ENCODE results near the gene POLR2E. TPM values are rescaled to one million over a fixed set of nuclear protein-coding genes. Genes with fewer than 3 reads are reported as not detected.

POLR2E gene
- total and polyA plus RNA-seq, 10 of the 15 experiments (the other 5 are each of a cell fraction or from before 2014, with no cell fraction given) = 4.0 to 487 (median 200) TPM

GRCh38 chr19:1049106-1049505 lies 46.1 kb downstream of the POLR2E start:
- no peaks in the 10 kb centered on the region for H4K20me1 ChIP-seq (ENCODE audit: control insufficient read depth, insufficient read depth)
- 79% methylated on average over 15 of the region's 17 CpGs for WGBS (ENCODE audit: insufficient coverage, insufficient replicate concordance, low lambda C conversion rate, missing lambda C conversion rate)
- H3K4me1 ChIP-seq (ENCODE audit: control insufficient read depth, insufficient read depth, low read length) = no peaks in the 10 kb centered on the region
- TF ChIP-seq FOS (IDR thresholded peaks at IDR 0.05; ENCODE audit: borderline replicate concordance, extremely low read depth, insufficient read length) = no peak
- no peak for TF ChIP-seq KAT2A (conservative IDR thresholded peaks at IDR 0.05; ENCODE audit: control insufficient read depth, low read depth, low read length)
- no peak for TF ChIP-seq BCL3 (IDR thresholded peaks at IDR 0.05; ENCODE audit: borderline replicate concordance, insufficient read depth, low read depth, low read length, poor library complexity, severe bottlenecking)
- TF ChIP-seq PRDM15 (CRISPR knock-in tag; IDR thresholded peaks at IDR 0.05) = no peak
- TF ChIP-seq SKIL (IDR thresholded peaks at IDR 0.05; ENCODE audit: low read depth, poor library complexity, severe bottlenecking) = no peak
- no peak for TF ChIP-seq SRF (IDR thresholded peaks at IDR 0.05; ENCODE audit: low read depth in 2 of 2, low read length in 2 of 2)
- TF ChIP-seq NFIC (IDR thresholded peaks at IDR 0.05; ENCODE audit: low read depth, low read length) = no peak
- TF ChIP-seq MTA3 (IDR thresholded peaks at IDR 0.05; ENCODE audit: borderline replicate concordance, low read length) = no peak
- TF ChIP-seq PAX5 (IDR thresholded peaks at IDR 0.05; ENCODE audit: borderline replicate concordance, low read depth, low read length) = no peak
- no peak for TF ChIP-seq TCF7 (IDR thresholded peaks at IDR 0.05; ENCODE audit: borderline replicate concordance)
- no peak for TF ChIP-seq ZNF217 (IDR thresholded peaks at IDR 0.05)
- TF ChIP-seq YY1 (IDR thresholded peaks at IDR 0.05; ENCODE audit: low read depth, low read length) = no peak
- no peak for TF ChIP-seq RAD21 (IDR thresholded peaks at IDR 0.05; ENCODE audit: insufficient read depth, low read depth, low read length)
- TF ChIP-seq CREB1 (IDR thresholded peaks at IDR 0.05; ENCODE audit: low read depth) = no peak
- TF ChIP-seq MXI1 (IDR thresholded peaks at IDR 0.05; ENCODE audit: low read depth, low read length) = no peak
- no peak for TF ChIP-seq YBX1 (IDR thresholded peaks at IDR 0.05)
- in situ Hi-C loops (cut with MboI) (no loop called here), intact Hi-C loops (cut with micrococcal nuclease; ENCODE audit: unreplicated experiment) (no loop called here)
- SMC1A ChIA-PET (ENCODE audit: uncharacterized antibody, unreplicated experiment) = no interaction called here
- H2AFZ ChIP-seq (ENCODE audit: control insufficient read depth, low read depth, low read length) = no peak overlapping the region
- H3K4me3 ChIP-seq = no peak overlapping the region
- peaks cover 0 to 1% of the 10 kb centered on the region in 2 experiments; a peak in 1 of 4 replicates for H3K36me3 ChIP-seq (ENCODE audit: control insufficient read depth in 2 of 2, insufficient read depth in 2 of 2, low read length in 1 of 2)
- RAD21 ChIA-PET (ENCODE audit: unreplicated experiment) = no interaction called here
- no peaks in the 10 kb centered on the region for H3K9me3 ChIP-seq (replicated peaks; ENCODE audit: control insufficient read depth, insufficient read depth, low read length)
- ATAC-seq = no peak
- no peaks in the 10 kb centered on the region for H3K79me2 ChIP-seq (ENCODE audit: control insufficient read depth, insufficient read depth, low read length)
- FAIRE-seq = no peak
- POLR2A ChIA-PET = interaction anchor here (1.1 kb wide), 1 partner anchor 9 kb away, joined by 3 read pairs; the partner anchor contains the start of gene ABCA7
- DNase-seq (ENCODE audit: low read depth, low spot score) = no peak
- no TSS peak for BruUV-seq (replicated peaks)
- no peak overlapping the region for H3K9ac ChIP-seq (ENCODE audit: control insufficient read depth, insufficient read depth, low read length)
- CTCF ChIA-PET = no interaction called here
- H3K27me3 ChIP-seq (replicated peaks in 1 of 2; ENCODE audit: control insufficient read depth in 2 of 2, insufficient read depth in 2 of 2, low read length in 1 of 2) = no peaks in the 10 kb centered on the region
- H3K27ac ChIP-seq (ENCODE audit: control insufficient read depth, insufficient read depth) = no peak overlapping the region
- H3K4me2 ChIP-seq (ENCODE audit: control insufficient read depth, insufficient read depth) = no peak overlapping the region

Data from GM12878 (cell line).